ENCODE measurements around the gene AP3D1.
"Not testable (repeated sequence)": the region's sequence is repeated elsewhere in the genome, so short reads cannot be mapped to it uniquely, and the experiment has no call there.

The AP3D1 gene

DNA sequence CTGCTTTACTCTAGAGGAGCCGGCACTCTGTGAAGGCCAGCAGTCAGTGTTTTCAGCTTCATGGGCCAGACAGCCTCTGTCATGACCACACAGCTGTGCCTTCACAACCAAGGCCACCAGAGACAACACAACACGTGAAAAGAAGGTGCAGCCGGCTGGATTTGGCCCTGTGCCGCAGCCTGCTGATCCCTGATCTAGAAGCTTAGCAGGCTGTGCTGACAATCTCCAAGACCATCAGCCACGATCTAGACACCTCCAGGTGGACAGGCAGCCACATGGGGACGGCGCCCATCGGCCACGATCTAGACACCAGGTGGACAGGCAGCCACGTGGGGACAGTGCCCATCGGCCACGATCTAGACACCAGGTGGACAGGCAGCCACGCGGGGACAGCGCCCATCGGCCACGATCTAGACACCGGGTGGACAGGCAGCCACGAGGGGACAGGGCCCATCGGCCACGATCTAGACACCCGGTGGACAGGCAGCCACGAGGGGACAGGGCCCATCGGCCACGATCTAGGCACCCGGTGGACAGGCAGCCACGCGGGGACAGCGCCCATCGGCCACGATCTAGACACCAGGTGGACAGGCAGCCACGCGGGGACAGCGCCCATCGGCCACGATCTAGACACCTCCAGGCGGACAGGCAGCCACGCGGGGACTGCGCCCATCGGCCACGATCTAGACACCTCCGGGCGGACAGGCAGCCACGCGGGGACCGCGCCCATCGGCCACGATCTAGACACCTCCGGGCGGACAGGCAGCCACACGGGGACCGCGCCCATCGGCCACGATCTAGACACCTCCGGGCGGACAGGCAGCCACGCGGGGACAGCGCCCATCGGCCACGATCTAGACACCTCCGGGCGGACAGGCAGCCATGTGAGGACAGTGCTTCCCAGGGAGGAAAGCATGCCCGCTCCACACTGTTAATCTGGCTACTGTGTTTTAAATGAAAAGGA lies 20.1 kb downstream of the AP3D1 start:
- not testable (repeated sequence) for H3K9me3 ChIP-seq (ENCODE audit: control insufficient read depth, insufficient read depth, low read length); H3K9ac ChIP-seq (ENCODE audit: low read depth, low read length); H3K4me1 ChIP-seq (ENCODE audit: insufficient read depth, low read length)
- H3K36me3 ChIP-seq (ENCODE audit: insufficient read depth, low read length) = peaks cover 25% of the 10 kb centered on the region

DNA sequence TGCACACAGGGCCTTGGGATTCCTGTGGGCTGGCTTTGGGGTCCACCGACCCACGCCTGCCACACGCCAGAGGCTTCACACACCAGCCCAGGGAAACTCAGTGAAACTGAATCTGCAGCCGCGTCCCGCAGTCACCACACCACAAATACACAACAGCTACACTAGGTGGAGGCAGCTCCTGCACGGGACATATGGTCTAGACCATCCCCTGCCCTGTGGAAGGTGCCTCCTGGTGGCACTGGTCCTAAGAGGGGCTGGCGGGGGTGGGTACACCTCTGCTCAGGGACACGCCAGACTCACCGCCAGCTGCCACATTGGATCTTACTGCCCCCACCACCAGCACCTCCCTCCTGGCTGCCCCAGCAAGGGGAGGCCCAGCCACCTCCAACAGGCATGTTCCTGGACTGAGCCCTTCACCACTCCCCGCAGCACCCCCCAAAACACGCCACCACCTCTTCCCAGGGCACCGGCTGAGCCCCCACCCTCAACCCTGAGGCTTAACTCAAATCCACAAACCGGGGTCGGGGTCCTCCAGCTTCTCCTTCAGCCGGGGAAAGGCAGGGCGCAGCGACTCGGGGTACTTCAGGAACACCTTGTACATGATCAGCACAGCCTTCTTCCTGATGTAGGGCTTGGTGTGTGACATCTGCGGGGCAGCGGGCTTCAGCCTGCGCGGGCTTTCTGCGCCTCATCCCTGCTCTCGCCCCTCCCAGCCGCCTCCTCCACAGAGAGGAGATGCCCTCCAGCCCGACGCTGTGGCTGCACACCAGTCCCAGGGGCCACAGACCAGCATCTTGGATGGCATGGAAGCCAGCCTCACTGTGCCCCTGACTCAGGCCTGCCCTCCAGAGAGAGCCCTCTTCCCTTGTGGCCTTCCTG lies 21.2 kb downstream of the AP3D1 start:
- Histone ChIP-seq H3K36me3 (ENCODE audit: insufficient read depth, low read length) (peaks cover 25% of the 10 kb centered on the region), H3K9ac (ENCODE audit: low read depth, low read length) (no peak overlapping the region), H3K9me3 (ENCODE audit: control insufficient read depth, insufficient read depth, low read length) (no peaks in the 10 kb centered on the region), H3K4me1 (ENCODE audit: insufficient read depth, low read length) (no peaks in the 10 kb centered on the region)

DNA sequence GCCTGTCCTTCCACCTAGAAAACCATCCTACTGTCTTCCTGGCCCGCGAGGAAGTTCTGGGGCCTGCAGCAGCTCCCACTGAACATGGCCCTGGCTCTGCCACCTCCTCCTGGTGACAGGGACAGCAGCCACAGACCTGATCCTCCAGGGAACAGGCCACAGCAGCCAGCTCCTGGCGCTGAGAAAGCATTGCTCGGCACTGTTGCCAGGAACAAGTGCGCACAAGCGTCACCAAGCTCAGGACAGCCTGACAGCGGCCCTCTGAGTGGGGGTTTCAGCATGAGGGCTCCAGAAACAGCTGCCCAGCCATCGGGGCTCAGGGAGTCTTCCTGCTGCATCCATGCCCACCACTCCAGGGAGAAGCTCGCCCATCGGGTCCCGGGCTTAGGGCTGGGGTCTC lies 21.9 kb downstream of the AP3D1 start:
- H3K9ac ChIP-seq (ENCODE audit: low read depth, low read length) = no peak overlapping the region
- H3K9me3 ChIP-seq (ENCODE audit: control insufficient read depth, insufficient read depth, low read length) = no peaks in the 10 kb centered on the region
- no peaks in the 10 kb centered on the region for H3K4me1 ChIP-seq (ENCODE audit: insufficient read depth, low read length)
- peaks cover 25% of the 10 kb centered on the region for H3K36me3 ChIP-seq (ENCODE audit: insufficient read depth, low read length)

DNA sequence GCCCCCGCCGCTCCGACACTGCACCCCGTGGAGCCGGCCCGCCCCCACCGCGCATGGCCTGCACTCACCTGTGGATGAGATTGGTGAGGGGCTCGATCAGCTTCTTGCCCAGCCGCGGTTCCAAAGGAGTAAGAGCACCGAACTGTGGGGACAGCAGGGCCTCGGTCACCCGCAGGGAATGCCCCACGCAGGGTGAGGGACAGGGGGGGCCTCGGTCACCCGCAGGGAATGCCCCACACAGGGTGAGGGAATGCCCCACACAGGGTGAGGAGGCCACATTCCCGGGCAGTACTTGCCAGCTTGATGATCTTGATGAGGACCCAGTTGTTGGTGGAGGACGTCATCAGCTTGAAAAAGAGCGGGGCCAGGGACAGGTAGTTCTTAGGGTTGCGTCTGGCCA lies 22.3 kb downstream of the AP3D1 start:
- H3K9ac ChIP-seq (ENCODE audit: low read depth, low read length) = no peak overlapping the region
- H3K4me1 ChIP-seq (ENCODE audit: insufficient read depth, low read length) = no peaks in the 10 kb centered on the region
- no peaks in the 10 kb centered on the region for H3K9me3 ChIP-seq (ENCODE audit: control insufficient read depth, insufficient read depth, low read length)
- peaks cover 25% of the 10 kb centered on the region for H3K36me3 ChIP-seq (ENCODE audit: insufficient read depth, low read length)

DNA sequence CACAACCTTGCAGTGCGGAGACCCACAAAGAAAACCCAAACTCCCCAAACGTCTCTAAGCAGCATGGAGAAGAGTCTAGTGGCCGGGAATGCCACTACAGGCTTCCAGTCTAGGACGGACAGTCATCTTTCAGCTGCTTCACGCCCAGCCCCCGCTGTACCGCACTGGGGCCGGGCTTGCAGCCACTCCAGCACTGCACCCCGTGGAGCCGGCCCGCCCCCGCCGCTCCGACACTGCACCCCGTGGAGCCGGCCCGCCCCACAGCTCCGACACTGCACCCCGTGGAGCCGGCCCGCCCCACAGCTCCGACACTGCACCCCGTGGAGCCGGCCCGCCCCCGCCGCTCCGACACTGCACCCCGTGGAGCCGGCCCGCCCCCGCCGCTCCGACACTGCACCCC lies 23.1 kb downstream of the AP3D1 start:
- H3K9me3 ChIP-seq (ENCODE audit: control insufficient read depth, insufficient read depth, low read length); H3K9ac ChIP-seq (ENCODE audit: low read depth, low read length); H3K4me1 ChIP-seq (ENCODE audit: insufficient read depth, low read length): not testable (repeated sequence)
- H3K36me3 ChIP-seq (ENCODE audit: insufficient read depth, low read length) = peaks cover 25% of the 10 kb centered on the region

DNA sequence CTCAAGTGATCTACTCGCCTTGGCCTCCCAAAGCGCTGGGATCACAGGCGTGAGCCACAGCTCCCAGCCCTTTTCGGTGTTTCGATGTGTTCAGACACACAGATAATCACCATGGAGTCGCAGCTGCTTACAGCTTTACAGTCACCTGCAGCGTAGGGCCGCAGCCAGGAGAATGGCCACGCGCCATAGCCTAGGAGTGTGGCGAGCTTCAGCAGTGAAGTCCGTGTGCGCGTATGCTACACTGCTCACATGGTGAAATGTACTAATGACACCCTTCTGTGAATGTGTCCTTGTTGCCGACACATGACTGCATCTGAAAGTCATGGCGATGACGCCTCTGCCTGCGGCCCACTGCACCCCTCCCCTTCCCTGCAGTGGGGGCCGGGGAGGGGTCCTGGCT lies 23.6 kb downstream of the AP3D1 start:
- H3K4me1 ChIP-seq (ENCODE audit: insufficient read depth, low read length) = no peaks in the 10 kb centered on the region
- H3K9ac ChIP-seq (ENCODE audit: low read depth, low read length) = no peak overlapping the region
- peaks cover 25% of the 10 kb centered on the region for H3K36me3 ChIP-seq (ENCODE audit: insufficient read depth, low read length)
- H3K9me3 ChIP-seq (ENCODE audit: control insufficient read depth, insufficient read depth, low read length) = no peaks in the 10 kb centered on the region

DNA sequence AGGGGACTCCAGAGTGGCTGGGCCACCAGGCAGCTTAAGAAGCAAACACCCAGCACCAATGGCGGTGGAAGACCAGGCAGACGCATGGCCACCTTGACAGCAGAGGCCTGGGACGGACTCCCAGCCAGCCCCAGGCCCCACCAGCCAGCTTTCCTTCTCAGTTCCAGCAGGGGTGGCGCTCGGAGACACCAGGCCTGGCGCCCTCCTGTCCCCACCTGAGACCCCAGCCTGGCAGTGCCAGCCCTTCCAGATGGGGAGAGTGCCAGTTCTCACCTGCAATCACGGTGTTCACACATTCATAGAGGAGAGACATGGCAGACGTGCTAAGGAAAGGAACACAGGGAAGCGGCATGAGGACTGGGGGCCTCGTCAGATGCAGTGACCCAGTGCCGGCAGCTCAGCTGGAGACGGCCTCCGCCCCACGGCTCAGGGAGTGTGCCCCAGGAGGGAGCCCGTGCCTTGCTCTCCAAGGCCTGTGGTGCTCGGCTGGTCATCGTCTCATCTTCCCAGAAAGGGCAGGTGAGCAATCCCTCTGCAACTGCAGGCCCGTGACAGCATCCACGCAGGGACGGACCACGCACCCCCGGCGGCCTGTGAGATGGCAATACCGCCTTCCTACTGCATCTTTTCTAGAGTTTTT lies 24.4 kb downstream of the AP3D1 start:
- Histone ChIP-seq H3K4me1 (ENCODE audit: insufficient read depth, low read length) (no peaks in the 10 kb centered on the region), H3K36me3 (ENCODE audit: insufficient read depth, low read length) (peaks cover 18% of the 10 kb centered on the region), H3K9ac (ENCODE audit: low read depth, low read length) (no peak overlapping the region), H3K9me3 (ENCODE audit: control insufficient read depth, insufficient read depth, low read length) (no peaks in the 10 kb centered on the region)

DNA sequence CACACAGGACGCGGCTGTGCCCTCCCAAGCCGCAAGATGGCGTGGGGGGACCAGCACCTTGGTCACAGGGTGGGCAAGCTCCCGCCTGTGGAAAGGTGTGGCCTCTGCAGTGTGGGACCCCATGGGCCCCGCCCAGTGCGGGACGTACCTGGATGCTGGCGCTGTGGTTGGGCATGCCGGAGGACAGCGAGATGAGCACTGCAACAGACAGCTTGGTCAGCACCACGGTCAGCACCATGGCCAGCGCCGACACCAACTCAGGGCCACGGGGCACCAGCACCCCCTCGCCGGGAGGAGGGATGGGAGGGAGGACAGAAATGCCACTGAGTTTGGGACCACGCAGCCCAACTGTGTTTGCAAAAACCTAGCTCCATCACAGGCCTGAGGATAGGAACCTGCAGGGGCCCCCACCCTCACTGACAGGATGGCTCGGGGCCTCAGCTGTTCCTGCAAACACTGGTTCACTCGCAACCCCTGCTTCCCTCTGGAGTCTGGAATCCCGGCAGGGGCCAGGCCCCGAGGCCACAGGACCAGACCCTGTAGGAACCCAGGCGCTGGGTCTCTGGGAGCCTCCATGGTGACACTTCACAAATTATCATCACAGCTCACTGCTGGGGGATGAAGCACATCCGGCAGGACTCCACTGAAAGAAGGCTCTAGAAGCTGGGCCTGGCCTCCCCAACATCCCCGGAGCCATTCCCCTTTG lies 27.5 kb downstream of the AP3D1 start:
- Histone ChIP-seq H3K4me1 (ENCODE audit: insufficient read depth, low read length) (no peaks in the 10 kb centered on the region), H3K36me3 (ENCODE audit: insufficient read depth, low read length) (peaks cover 25% of the 10 kb centered on the region), H3K9me3 (ENCODE audit: control insufficient read depth, insufficient read depth, low read length) (no peaks in the 10 kb centered on the region), H3K9ac (ENCODE audit: low read depth, low read length) (no peak overlapping the region)

DNA sequence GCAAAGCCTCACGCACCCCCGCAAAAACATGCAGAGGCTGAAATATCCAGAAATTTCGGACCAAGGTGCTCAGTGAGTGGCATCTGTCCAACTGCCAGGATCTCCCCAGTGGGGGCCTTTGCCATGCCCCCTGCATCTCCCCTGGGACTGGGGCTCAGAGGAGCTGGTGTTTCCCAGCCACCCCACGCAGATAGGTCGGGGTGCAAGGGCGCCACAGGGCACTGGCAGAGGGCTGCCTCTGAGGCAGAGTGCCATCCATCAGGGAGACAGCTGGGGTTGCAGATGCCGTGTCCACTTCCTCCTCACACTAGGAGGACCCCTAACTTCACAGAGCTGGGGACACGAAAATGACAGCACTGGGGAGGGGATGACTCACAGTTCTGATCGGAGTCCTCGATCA lies 28.4 kb downstream of the AP3D1 start:
- Histone ChIP-seq H3K9me3 (ENCODE audit: control insufficient read depth, insufficient read depth, low read length) (no peaks in the 10 kb centered on the region), H3K9ac (ENCODE audit: low read depth, low read length) (no peak overlapping the region), H3K36me3 (ENCODE audit: insufficient read depth, low read length) (peaks cover 29% of the 10 kb centered on the region), H3K4me1 (ENCODE audit: insufficient read depth, low read length) (no peaks in the 10 kb centered on the region)

DNA sequence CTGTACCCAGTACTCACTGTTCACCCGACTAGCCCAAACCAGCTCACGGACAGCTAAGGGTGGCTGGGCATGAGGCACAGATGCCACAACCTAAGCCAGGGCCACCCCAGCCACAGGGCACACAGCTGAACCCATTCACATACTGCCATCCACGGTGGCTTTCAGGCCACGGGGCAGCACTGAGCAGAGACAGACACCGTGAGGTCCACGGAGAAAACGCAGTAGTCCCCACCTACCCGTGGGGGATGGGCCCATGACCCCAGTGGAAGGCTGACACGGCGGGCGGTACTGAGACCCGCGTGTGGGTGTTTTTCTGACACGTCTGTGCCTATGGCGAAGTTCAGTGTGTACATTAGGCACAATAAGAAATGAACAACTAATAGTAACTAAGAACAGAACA lies 29.1 kb downstream of the AP3D1 start:
- Histone ChIP-seq H3K36me3 (ENCODE audit: insufficient read depth, low read length) (peaks cover 36% of the 10 kb centered on the region), H3K9ac (ENCODE audit: low read depth, low read length) (no peak overlapping the region), H3K9me3 (ENCODE audit: control insufficient read depth, insufficient read depth, low read length) (no peaks in the 10 kb centered on the region), H3K4me1 (ENCODE audit: insufficient read depth, low read length) (no peaks in the 10 kb centered on the region)

DNA sequence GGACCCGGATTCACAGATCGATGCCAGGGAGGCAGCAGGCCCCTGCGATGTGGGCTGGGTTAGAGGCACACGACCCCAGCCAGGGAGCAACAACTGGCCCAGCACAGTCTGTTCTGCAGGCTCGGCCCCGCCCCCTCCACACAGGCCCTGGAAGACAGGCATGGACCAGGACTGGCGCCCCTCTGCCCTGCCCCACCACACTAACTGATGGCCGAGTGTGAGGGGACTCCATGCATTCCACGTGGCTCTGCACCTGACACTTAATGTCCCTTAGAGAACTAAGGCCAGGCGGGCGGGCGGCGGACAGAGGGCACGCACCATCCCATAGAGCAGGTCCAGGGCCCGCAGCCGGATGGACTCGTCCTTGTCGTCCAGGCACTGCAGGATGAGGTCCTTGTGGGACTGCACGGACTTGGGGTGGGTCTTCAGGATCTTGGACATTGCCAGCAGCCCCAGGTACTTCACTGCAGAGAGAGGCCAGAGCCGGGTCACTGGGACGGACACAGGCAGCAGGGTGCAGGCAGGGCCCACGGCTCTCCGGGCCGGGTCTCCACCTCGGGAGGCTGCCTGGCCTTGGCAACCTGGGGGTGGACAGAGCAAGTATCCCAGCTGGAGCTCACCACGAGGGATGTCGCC lies 29.8 kb downstream of the AP3D1 start:
- Histone ChIP-seq H3K36me3 (ENCODE audit: insufficient read depth, low read length) (peaks cover 35% of the 10 kb centered on the region), H3K9ac (ENCODE audit: low read depth, low read length) (no peak overlapping the region), H3K9me3 (ENCODE audit: control insufficient read depth, insufficient read depth, low read length) (no peaks in the 10 kb centered on the region), H3K4me1 (ENCODE audit: insufficient read depth, low read length) (no peaks in the 10 kb centered on the region)

DNA sequence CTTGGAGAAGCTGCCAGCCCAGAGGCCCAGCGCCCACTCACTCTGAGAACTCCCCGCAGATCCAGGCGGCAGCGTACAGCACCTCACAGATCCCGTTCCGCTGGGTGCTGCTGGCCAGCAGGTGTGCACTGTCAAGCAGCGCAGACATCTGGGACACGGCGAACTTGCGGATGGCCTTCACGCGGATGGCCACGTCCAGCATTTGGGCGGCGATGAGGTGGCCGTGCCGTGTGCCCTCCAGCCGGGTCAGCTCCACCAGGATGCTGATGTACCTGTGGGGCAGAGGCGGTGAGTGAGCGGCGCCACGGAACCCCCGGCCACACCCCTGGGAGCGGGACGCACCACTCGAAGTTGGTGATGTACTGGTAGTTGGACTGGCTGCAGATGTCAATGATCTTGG lies 30.5 kb downstream of the AP3D1 start:
- Histone ChIP-seq H3K36me3 (ENCODE audit: insufficient read depth, low read length) (peaks cover 41% of the 10 kb centered on the region), H3K9me3 (ENCODE audit: control insufficient read depth, insufficient read depth, low read length) (no peaks in the 10 kb centered on the region), H3K9ac (ENCODE audit: low read depth, low read length) (no peak overlapping the region), H3K4me1 (ENCODE audit: insufficient read depth, low read length) (no peaks in the 10 kb centered on the region)

DNA sequence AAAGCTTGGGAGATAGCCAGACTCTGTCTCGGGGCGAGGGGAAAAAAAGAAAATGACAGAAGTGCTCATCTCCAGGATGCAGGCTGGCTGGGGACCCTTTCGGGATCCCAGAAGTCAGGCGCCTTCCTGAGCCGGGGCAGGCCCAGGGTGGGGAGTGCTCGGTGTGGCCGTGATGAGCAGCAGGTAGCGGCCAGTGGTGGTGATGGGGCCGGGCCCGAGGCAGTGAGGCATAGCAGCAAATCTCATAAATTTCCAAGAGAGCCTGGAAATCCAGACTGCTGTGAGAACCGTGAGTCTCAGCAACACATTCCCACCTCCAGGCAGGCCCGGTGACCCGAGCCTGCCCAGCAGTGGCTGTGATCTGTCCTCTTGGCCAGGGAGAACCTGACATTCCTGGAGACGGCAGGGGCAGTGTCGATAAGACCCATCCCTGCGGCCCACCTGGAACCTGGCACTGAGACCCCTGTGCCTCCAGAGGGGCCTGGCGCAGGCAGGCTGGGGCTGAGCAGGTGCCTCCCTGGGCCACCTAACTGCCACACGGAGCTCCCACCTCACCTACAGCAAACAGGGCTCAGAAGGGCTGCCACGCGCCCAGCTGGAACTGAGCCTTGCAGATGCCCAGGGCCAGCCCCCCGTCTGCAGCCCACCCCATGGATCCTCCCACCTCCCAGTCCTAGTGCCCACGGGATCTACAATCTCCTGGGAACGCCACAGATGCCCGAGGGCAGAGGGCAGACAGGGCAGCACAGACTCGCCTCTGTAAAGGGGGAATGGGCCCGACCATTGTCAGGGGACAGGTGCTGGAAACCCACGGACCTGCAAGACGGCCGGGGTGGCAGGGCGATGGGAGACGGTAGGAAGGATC lies 31.2 kb downstream of the AP3D1 start:
- Histone ChIP-seq H3K4me1 (ENCODE audit: insufficient read depth, low read length) (no peaks in the 10 kb centered on the region), H3K9me3 (ENCODE audit: control insufficient read depth, insufficient read depth, low read length) (no peaks in the 10 kb centered on the region), H3K36me3 (ENCODE audit: insufficient read depth, low read length) (peaks cover 46% of the 10 kb centered on the region), H3K9ac (ENCODE audit: low read depth, low read length) (no peak overlapping the region)

Measured in ES-I3 (cell line).